HFF-Myc (cell line): ENCODE data around the gene DYNC1H1.

Experiments
- DNase-seq: peaks from one replicate; pipeline ENCODE4 v3.0.0-alpha.2; 2011; ENCODE audit warnings: low read depth; ENCODE audit errors: extremely low read depth
- H3K4me3 ChIP-seq: replicated peaks from 2 replicates; pipeline ENCODE4 v1.5.1; 2011; ENCODE audit warnings: low read depth, mild to moderate bottlenecking, control low read depth, low read length
- TF ChIP-seq, protein P1 (sequence below): IDR thresholded peaks from 2 replicates; pipeline ENCODE4 v1.5.1; 2012; ENCODE audit warnings: mild to moderate bottlenecking, low read depth, low read length, control low read depth; ENCODE audit errors: missing control alignments

The DYNC1H1 gene

DNA sequence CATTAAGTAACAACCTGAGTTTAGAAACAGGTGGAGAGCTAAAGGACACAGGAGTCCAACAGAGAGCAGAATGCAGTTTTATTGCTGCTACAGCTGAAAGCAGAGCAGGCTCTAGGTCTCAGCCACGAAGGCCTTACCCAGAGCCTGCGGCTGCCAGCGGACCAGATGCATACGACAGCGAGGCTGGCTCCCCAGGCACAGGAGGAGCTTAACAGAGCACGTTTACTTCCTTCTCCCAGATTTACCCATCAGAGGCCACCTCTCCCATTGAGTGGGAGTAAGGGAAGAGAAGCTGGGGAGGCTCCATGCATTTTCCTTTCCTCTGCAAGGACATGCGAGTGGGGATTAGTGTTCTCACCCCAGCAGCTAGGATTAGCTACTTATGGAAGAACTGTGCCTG is 22.6 kb downstream of the DYNC1H1 start:
- TF ChIP-seq, protein P1, sequence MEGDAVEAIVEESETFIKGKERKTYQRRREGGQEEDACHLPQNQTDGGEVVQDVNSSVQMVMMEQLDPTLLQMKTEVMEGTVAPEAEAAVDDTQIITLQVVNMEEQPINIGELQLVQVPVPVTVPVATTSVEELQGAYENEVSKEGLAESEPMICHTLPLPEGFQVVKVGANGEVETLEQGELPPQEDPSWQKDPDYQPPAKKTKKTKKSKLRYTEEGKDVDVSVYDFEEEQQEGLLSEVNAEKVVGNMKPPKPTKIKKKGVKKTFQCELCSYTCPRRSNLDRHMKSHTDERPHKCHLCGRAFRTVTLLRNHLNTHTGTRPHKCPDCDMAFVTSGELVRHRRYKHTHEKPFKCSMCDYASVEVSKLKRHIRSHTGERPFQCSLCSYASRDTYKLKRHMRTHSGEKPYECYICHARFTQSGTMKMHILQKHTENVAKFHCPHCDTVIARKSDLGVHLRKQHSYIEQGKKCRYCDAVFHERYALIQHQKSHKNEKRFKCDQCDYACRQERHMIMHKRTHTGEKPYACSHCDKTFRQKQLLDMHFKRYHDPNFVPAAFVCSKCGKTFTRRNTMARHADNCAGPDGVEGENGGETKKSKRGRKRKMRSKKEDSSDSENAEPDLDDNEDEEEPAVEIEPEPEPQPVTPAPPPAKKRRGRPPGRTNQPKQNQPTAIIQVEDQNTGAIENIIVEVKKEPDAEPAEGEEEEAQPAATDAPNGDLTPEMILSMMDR = no peak
- no peak overlapping the region for H3K4me3 ChIP-seq
- DNase-seq = no peak

DNA sequence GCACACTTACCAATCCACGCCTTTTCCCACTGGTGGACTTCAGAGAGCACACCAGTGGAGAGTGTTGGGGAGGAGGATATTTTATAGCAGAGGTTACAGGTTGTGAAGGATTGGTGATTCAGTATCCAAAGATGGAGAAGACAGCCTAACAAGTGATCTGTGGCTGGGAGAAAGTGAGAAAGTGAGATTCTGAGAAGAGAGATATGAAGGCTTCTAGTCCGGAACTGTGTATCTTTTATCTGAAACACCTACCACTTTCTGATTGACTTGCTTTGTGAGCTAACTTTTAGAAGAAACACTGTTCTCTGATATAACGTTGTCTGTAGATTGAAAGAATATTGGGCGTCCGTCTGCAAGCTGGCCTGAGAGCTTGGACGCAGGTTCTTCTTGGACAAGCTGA is 24.0 kb downstream of the DYNC1H1 start:
- no peak for DNase-seq
- no peak overlapping the region for H3K4me3 ChIP-seq
- TF ChIP-seq, protein P1 = no peak

DNA sequence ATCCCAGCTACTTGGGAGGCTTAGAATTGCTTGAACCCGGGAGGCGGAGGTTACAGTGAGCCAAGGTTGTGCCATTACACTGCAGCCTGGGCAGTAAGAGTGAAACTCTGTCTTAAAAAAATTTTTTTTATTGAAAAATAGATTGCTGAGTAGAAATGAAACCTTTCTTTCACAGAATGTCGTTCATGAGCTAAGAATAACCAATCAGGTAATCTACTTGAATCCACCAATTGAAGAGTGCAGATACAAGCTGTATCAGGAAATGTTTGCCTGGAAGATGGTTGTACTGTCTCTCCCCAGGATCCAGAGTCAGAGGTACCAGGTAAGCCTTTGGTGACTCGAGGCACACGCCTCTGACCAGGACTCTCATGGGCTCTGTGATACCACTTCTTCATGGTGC is 27.0 kb downstream of the DYNC1H1 start:
- TF ChIP-seq, protein P1 = no peak
- no peak overlapping the region for H3K4me3 ChIP-seq
- DNase-seq = no peak

DNA sequence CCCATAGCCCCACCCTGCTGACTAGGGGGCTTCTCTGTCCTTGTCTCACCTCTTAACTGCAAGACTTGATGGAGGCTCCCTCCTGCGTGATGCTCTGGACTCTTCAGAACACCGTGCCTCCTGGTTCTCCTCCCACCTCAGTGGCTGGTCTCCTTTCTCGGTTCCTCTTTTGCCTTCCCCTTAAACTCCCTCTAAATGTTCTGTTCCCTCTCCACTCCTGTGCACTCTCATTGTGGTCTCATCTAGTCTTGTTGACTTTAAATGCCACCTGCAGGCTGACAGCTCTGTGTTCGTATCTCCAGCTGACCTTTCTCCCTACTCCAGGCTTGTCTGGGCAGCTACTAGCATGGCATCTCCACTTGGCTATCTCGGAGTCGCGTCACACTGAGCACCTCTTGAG is 28.3 kb downstream of the DYNC1H1 start:
- no peak overlapping the region for H3K4me3 ChIP-seq
- DNase-seq = no peak
- TF ChIP-seq, protein P1 = no peak

DNA sequence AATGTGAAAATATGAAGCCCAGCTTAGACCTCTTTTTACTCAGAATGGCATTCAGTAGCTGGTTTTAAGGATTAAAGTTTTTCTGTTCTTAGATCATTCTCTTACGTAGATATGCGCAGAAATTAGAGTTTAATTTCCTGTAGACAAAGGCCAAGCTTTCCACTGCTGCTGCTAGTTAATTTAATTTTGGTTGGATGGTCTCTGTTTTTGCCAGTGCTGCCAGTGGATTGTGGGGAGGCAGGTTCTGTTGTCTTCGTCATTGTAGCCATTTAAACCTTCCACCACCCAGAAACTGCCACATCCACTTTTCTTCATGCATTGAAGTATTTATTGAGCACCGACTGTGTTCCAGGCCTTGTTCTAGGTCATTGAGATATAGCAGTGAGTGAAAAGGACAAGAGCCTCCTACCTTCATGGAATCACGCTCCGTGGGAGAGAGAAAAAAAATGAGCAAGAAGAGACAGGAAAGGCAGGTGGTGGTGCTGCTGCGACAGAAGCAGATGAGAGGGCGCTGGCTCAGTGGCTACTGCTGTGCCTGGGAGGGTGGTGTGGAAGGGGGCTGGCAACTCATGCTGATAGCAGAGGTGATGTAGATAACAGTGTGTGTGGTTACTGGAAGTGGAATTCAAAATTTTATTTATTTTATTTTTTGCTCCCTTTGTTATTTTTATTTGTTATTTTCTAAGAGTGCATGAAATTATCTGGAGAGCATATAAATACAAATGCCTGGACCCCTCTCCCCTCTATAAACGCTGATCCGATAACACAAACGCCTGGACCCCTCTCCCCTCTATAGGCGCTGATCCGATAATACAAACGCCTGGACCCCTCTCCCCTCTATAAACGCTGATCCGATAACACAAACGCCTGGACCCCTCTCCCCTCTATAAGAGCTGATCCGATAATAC is 33.3 kb downstream of the DYNC1H1 start:
- DNase-seq = no peak
- H3K4me3 ChIP-seq = no peak overlapping the region
- TF ChIP-seq, protein P1 = no peak

DNA sequence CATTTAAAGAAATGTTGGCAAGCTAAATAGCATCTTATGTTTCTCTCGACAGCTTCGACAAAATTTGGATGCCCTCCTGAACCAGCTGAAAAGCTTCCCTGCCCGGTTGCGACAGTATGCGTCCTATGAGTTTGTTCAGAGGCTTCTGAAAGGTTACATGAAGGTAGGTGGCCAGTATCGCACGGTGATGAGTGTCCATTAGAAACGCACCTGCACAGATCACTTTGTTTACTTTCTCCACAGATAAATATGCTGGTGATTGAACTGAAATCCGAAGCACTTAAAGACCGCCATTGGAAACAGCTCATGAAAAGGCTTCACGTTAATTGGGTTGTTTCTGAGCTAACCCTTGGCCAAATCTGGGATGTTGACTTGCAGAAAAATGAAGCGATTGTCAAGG is 36.5 kb downstream of the DYNC1H1 start:
- TF ChIP-seq, protein P1 = no peak
- no peak for DNase-seq

More for the DNA sequence above, 36.5 kb downstream of the DYNC1H1 start:
- H3K4me3 ChIP-seq = no peak overlapping the region
